Breast epithelium (tissue), 3 donors: ENCODE measurements around the gene SEC16A.

Source experiments
- POLR2A ChIP-seq: fragments of 450-650 bp; IDR thresholded peaks from one replicate; pipeline ENCODE4 v1.6.1; 2016; ENCODE audit warnings: antibody characterized with exemption, mild to moderate bottlenecking, moderate library complexity
- TF ChIP-seq, protein P1 (sequence below), 3 donors: fragments of 450-650 bp; IDR thresholded peaks; one replicate each; pipeline ENCODE4 v1.5.1; 2016 to 2017; ENCODE audit warnings: antibody characterized with exemption in 3 of 3, mild to moderate bottlenecking in 3 of 3, moderate library complexity in 3 of 3

DNA sequence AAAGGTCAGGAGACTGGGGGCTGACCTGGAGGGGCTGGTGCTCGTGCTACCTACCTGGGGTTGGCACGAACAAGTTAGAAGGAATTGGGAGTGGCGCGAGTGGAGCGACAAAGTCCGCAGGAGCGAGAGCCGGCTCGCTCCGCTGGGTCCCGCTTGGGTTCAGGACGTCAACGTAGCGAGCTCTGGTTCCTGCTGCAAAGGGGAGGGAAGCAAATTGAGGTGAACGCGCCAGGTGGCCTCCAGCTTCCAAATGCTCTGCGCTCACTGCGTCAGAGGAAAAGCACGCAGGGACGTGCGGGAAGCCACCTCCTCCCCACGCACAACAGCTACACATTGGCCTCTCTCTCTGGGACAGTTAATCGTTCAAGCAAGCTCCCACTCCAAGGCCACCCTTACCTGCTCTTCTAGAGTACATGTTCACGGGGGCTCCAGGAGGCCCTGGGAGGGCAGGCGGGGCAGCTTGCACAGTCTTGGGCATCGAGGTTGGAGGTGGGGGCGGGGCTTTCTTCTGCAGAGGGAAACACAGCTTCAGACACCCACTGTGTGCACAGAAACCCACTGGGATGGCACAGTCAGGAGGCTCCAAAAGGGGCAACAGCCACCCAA, 35.6 kb downstream of the SEC16A start:
- TF ChIP-seq, protein P1, sequence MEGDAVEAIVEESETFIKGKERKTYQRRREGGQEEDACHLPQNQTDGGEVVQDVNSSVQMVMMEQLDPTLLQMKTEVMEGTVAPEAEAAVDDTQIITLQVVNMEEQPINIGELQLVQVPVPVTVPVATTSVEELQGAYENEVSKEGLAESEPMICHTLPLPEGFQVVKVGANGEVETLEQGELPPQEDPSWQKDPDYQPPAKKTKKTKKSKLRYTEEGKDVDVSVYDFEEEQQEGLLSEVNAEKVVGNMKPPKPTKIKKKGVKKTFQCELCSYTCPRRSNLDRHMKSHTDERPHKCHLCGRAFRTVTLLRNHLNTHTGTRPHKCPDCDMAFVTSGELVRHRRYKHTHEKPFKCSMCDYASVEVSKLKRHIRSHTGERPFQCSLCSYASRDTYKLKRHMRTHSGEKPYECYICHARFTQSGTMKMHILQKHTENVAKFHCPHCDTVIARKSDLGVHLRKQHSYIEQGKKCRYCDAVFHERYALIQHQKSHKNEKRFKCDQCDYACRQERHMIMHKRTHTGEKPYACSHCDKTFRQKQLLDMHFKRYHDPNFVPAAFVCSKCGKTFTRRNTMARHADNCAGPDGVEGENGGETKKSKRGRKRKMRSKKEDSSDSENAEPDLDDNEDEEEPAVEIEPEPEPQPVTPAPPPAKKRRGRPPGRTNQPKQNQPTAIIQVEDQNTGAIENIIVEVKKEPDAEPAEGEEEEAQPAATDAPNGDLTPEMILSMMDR (IDR thresholded peaks at IDR 0.05) = no peak
- TF ChIP-seq POLR2A = no peak
